GM21529 (cell line): ENCODE results near the gene SLC2A5.
"Not testable (repeated sequence)": the region's sequence is repeated elsewhere in the genome, so short reads cannot be mapped to it uniquely, and the experiment has no call there.

ENCODE experiments used
- ATAC-seq: cut with Tn5 transposase; IDR thresholded peaks from one replicate; pipeline ENCODE4 v1.9.1; 2021; ENCODE audit not compliant: unreplicated experiment

SLC2A5 gene

DNA sequence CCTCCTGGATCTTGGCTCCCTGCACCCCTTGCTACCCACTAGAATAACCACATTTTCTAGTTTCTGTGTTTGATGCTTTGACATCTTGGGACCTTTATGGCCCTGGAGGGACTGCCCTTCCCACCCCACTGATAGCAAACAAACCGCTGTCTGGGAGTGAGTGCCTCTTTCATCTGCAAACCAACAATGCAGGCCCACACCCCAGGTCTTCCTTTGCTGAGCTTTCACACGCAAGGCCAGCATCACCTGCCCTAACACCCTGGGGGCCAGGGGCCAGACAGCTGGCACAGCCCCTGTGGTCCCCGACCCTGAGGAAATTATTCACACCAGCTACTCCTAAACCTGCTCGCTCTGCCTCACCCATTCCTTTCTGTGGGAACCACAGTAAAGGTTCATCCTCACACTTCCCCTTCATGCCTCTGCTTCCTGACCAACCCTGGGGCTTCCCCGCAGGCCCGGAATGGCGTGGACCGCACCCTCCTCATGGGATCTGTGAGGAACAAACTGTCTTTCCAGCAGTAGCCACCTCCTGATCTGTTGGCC, 58.6 kb downstream of the SLC2A5 start:
- no peak for ATAC-seq

DNA sequence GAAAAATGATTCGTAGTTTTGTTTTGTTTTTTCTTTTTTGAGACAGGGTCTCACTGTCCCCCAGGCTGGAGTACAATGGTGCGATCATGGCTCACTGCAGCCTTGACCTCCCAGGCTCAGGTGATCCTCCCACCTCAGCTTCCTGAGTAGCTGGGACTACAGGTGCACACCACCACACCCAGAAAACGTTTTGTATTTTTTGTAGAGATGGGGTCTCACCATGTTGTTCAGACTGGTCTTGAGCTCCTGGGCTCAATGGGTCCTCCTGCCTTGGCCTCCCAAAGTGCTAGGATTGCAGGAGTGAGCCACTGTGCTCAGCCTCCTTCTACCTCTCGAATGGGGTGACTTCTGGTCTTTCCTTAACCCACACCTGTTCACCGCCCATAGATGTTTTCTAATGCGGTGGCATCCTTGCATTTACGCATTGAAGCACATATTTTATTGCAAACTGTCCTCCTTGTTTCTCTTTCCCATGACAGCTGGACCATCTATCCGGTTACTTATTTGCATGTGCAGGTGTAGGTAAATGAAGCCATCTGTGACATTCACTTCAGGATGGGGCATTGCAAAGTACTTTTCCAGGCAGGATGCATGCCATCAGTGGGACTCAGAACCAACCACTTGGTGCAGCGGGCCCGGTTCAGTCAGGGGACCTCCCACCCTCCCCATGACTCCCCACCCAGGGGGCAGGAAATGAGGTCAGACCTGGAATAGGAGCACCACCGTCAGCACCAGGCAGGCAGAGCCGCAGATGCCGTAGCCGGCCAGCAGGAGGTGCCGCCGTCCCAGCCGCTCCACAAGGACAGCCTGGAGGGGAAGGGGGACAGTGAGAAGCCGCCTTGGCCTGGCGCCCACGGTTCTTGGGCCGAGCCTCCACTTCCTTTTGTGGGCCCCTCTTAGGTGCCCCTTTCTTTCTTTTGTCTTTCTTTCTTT, 59.7 kb downstream of the SLC2A5 start:
- ATAC-seq = no peak

- ATAC-seq = peak; percentile 51
These were observed 61.2 kb downstream of the SLC2A5 start for GRCh38 chr1:9008236-9008635.

GRCh38 chr1:9006956-9007615, 62.3 kb downstream of the SLC2A5 start:
- ATAC-seq = no peak

- no peak for ATAC-seq
These were observed 64.1 kb downstream of the SLC2A5 start for GRCh38 chr1:9005395-9005708.

- ATAC-seq = no peak
These were observed 64.6 kb downstream of the SLC2A5 start for GRCh38 chr1:9004700-9005394.

DNA sequence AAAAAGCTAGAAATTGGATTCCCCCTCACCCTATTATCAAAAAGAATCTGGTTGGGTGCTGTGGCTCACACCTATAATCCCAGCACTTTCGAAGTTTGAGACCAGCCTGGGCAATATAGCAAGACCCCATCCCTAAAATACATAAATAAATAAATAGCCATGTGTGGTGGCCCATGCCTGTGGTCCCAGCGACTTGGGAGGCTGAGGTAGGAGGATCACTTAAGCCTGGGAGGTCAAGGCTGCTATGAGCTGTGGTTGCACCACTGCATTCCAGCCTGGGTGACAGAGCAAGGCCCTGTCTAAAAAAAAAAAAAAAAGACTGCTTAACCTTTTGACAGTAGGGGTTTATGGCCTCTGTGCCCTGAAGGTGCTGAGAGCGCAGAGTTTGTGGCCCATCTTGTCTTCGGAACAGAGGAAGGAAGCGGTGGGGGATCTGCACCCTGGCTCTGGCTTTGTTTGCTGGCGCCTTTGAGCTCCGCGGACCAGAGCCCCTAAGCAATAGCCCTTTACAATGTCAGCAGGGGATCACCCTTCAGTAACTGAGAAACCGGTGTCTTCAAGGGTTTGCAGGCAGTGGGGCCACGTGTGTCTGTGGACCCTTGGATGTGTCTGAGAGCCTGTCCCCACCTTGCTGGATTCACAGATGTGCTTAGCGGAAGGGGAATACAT, 65.3 kb downstream of the SLC2A5 start:
- no peak for ATAC-seq

DNA sequence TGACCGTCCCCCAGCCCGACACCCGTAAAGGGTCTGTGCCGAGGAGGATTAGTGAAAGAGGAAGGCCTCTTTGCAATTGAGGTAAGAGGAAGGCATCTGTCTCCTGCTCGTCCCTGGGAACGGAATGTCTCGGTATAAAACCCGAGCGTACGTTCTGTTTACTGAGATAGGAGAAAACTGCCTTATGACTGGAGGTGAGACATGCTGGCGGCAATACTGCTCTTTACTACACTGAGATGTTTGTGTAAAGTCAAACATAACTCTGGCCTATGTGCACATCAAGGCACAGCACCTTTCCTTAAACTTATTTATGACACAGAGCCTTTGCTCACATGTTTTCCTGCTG, 67.2 kb downstream of the SLC2A5 start:
- ATAC-seq = not testable (repeated sequence)

GRCh38 chr1:9001534-9002214, 67.8 kb downstream of the SLC2A5 start:
- not testable (repeated sequence) for ATAC-seq

GRCh38 chr1:8993962-8994675, 75.3 kb downstream of the SLC2A5 start:
- not testable (repeated sequence) for ATAC-seq

DNA sequence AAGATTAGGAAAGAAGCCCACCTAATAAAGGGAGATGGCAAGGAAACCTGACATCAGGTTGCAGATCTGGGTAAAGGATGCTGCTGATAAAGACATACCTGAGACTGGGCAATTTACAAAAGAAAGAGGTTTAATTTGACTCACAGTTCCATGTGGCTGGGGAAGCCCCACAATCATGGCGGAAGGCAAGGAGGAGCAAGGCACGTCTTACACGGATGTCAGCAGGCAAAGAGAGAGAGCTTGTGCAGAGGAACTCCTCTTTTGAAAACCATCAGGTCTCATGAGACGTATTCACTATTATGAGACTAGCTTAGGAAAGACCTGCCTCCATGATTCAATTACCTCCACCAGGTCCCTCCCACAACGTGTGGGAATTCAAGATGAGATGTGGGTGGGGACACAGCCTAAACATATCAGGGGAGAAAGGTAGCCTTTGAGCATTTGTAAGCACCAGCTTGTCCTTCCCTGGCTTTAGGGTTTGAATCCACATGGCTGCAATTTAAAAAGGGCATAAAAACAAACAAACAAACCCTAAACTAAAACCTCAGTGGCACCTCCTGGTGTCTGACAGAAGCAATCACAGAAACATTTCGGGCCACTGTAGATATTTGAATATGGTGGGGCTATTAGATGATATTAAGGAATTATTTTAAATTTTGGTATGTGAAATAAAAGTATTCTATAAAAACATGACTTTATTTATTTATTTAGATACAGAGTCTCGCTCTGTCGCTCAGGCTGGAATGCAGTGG, 76.3 kb downstream of the SLC2A5 start:
- no peak for ATAC-seq

DNA sequence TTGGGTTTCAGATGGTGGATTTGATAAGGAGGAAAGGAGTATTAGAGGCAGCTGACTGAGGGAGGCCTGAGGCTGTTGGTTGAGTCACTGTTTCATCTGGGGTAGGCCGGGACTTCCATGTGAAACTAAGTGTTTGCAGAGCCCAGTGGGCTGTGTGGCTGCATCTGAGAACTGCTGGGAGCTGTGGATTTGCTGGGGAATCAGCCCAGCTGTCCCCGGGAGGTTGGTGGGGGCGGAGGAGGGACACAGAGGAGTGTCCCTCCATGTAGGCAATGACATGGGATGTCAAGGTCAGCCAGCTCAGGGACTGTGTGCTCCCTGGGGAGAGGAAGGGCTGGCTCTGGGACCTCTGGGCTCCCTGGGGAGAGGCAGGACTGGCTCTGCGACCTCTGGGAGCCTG, 79.6 kb downstream of the SLC2A5 start:
- ATAC-seq = no peak

GRCh38 chr1:8989061-8989460, 80.4 kb downstream of the SLC2A5 start:
- ATAC-seq = no peak

- no peak for ATAC-seq
These were observed 80.8 kb downstream of the SLC2A5 start for GRCh38 chr1:8988618-8988967.

- ATAC-seq = no peak
These were observed 81.4 kb downstream of the SLC2A5 start for GRCh38 chr1:8987881-8988617.

GRCh38 chr1:8986814-8987190, 82.6 kb downstream of the SLC2A5 start:
- no peak for ATAC-seq

DNA sequence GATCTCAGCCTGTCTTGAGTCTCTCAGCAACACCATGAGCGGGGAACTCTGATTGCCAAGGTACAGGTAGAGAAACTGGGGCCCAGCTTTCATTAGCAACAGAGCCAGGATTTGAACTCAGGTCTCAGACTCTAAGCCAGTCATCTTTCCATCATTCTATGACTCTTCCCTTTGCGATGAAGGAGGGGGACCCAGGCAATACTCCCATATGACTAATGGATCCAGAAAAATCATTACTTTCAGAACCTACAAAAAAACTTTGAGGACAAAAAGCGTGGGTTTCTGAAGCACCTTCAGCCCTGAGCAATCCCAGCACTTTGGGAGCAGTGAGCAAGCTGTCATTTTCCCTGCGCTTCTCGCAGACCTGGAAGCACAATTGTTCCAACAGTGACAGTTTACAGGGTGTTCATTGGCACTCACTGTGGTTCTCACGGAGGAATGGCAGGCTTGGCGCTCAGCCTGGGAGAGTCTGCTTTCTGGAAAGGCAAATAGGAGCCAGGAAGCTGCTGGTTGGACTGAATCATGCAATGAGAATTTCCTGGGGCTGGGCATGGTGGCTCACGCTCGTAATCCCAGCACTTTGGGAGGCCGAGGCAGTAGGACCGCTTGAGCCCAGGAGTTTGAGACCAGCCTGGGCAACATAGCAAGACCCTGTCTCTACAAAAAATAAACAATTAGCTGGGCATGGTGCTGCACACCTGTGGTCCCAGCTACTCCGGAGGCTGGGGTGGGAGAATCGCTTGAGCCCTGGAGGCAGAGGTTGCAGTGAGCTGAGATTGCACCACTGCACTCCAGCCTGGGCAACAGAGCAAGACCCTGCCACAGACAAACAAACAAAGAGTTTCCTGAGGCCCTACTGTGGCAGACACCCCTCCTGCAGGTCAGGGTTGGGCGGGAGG, 83.3 kb downstream of the SLC2A5 start:
- ATAC-seq = no peak
